Loucy (cell line): ENCODE results near the gene MAGEF1.

Experiments used
- H2AFZ ChIP-seq: fragments of 200-600 bp; sonication (generic); 2 replicates; pipeline ENCODE4 v1.6.0; 2016; ENCODE audit warnings: antibody characterized with exemption, mild to moderate bottlenecking, low read length, moderate library complexity
- H3F3A ChIP-seq: fragments of 200-600 bp; 2 replicates; pipeline ENCODE4 v1.6.0; 2016; ENCODE audit warnings: antibody characterized with exemption, low read depth, mild to moderate bottlenecking
- H3K27me3 ChIP-seq: fragments of 200-600 bp; sonication (generic); 2 replicates; pipeline ENCODE4 v1.6.1; 2014; ENCODE audit warnings: low read length, mild to moderate bottlenecking; ENCODE audit not compliant: insufficient read depth, poor library complexity, severe bottlenecking
- H3K36me3 ChIP-seq: fragments of 200-600 bp; sonication (generic); 2 replicates; pipeline ENCODE4 v1.6.1; 2016; ENCODE audit warnings: low read length; ENCODE audit not compliant: insufficient read depth
- H3K4me1 ChIP-seq: fragments of 200-600 bp; sonication (generic); 2 replicates; pipeline ENCODE4 v1.5.1; 2014; ENCODE audit warnings: low read length, mild to moderate bottlenecking; ENCODE audit not compliant: insufficient read depth, poor library complexity, severe bottlenecking
- H3K4me2 ChIP-seq: fragments of 200-600 bp; sonication (generic); 2 replicates; pipeline ENCODE4 v1.6.0; 2014; ENCODE audit warnings: antibody characterized with exemption, low read length, low read depth, mild to moderate bottlenecking; ENCODE audit not compliant: poor library complexity, severe bottlenecking
- H3K4me3 ChIP-seq: fragments of 200-600 bp; sonication (generic); 2 replicates; pipeline ENCODE4 v1.5.1; 2014; ENCODE audit warnings: low read length, mild to moderate bottlenecking, mixed read lengths; ENCODE audit not compliant: poor library complexity, severe bottlenecking
- H3K79me2 ChIP-seq: fragments of 200-600 bp; sonication (generic); 2 replicates; pipeline ENCODE4 v1.6.1; 2014; ENCODE audit warnings: low read length; ENCODE audit not compliant: insufficient read depth
- H3K9ac ChIP-seq: fragments of 200-600 bp; sonication (generic); 2 replicates; pipeline ENCODE4 v1.6.0; 2014; ENCODE audit warnings: mild to moderate bottlenecking, low read depth, low read length, moderate library complexity; ENCODE audit not compliant: poor library complexity, severe bottlenecking
- H3K9me2 ChIP-seq: fragments of 200-600 bp; sonication (generic); replicated peaks from 2 replicates; pipeline ENCODE4 v1.6.1; 2016; ENCODE audit warnings: low read depth, low read length, mixed read lengths
- H3K9me3 ChIP-seq: fragments of 200-600 bp; sonication (generic); 2 replicates; pipeline ENCODE4 v1.6.1; 2014; ENCODE audit warnings: mild to moderate bottlenecking, antibody characterized with exemption, low read length, low read depth; ENCODE audit not compliant: insufficient read depth
- H4K20me1 ChIP-seq: fragments of 200-600 bp; sonication (generic); 2 replicates; pipeline ENCODE4 v1.6.0; 2014; ENCODE audit warnings: antibody characterized with exemption, low read length, mild to moderate bottlenecking; ENCODE audit not compliant: insufficient read depth, poor library complexity, severe bottlenecking
- EZH2phosphoT487 ChIP-seq: fragments of 200-600 bp; IDR thresholded peaks from 2 replicates; pipeline ENCODE4 v1.6.1; 2018; ENCODE audit warnings: antibody characterized with exemption, mild to moderate bottlenecking, moderate library complexity, borderline replicate concordance
- TF ChIP-seq, protein P1 (sequence below): fragments of 200-600 bp; sonication (generic); conservative IDR thresholded peaks from 2 replicates; pipeline ENCODE4 v1.5.1; 2014; ENCODE audit warnings: mild to moderate bottlenecking, antibody characterized with exemption, low read length

Gene MAGEF1

GRCh38 chr3:184672977-184673870 lies 38.6 kb downstream of the MAGEF1 start:
- Histone ChIP-seq H3K36me3 (no peaks in the 10 kb centered on the region), H3K9ac (no peak overlapping the region), H3K4me3 (no peak overlapping the region), H3K27me3 (no peaks in the 10 kb centered on the region), H3K9me2 (no peaks in the 10 kb centered on the region), H4K20me1 (no peaks in the 10 kb centered on the region), H3K79me2 (no peaks in the 10 kb centered on the region), H3K9me3 (no peaks in the 10 kb centered on the region), H3K4me1 (no peaks in the 10 kb centered on the region), H3K4me2 (no peak overlapping the region), H3F3A (no peaks in the 10 kb centered on the region), H2AFZ (no peak overlapping the region)
- no peak for TF ChIP-seq EZH2phosphoT487
- TF ChIP-seq, protein P1, sequence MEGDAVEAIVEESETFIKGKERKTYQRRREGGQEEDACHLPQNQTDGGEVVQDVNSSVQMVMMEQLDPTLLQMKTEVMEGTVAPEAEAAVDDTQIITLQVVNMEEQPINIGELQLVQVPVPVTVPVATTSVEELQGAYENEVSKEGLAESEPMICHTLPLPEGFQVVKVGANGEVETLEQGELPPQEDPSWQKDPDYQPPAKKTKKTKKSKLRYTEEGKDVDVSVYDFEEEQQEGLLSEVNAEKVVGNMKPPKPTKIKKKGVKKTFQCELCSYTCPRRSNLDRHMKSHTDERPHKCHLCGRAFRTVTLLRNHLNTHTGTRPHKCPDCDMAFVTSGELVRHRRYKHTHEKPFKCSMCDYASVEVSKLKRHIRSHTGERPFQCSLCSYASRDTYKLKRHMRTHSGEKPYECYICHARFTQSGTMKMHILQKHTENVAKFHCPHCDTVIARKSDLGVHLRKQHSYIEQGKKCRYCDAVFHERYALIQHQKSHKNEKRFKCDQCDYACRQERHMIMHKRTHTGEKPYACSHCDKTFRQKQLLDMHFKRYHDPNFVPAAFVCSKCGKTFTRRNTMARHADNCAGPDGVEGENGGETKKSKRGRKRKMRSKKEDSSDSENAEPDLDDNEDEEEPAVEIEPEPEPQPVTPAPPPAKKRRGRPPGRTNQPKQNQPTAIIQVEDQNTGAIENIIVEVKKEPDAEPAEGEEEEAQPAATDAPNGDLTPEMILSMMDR = no peak

DNA sequence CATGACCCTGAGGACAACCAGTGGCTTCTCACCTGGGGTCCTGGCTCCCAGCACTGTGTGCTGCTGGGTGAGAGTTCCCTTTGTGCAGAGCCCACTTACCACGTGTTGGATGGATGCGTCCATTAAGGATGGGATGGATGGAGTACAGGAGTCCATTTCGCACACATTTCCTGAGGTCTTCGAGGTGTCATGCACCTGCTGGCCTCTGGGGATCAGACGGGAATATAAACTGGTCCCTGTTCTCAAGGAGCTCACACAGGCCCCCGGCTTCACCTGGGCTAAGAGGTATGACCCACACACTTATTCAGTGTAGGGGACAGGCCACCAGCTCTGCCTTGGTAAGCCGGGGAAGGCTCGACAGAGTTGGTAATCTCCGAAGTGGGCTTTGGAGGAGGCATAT lies 39.5 kb downstream of the MAGEF1 start:
- H3K27me3 ChIP-seq = no peaks in the 10 kb centered on the region
- H4K20me1 ChIP-seq = no peaks in the 10 kb centered on the region
- H3F3A ChIP-seq = no peaks in the 10 kb centered on the region
- no peaks in the 10 kb centered on the region for H3K4me1 ChIP-seq
- no peak for TF ChIP-seq EZH2phosphoT487
- TF ChIP-seq, protein P1 = no peak
- H3K36me3 ChIP-seq = no peaks in the 10 kb centered on the region
- H3K79me2 ChIP-seq = no peaks in the 10 kb centered on the region
- no peak overlapping the region for H3K4me3 ChIP-seq
- H3K4me2 ChIP-seq = no peak overlapping the region
- H3K9me3 ChIP-seq = no peaks in the 10 kb centered on the region
- no peak overlapping the region for H2AFZ ChIP-seq
- no peak overlapping the region for H3K9ac ChIP-seq
- no peaks in the 10 kb centered on the region for H3K9me2 ChIP-seq

DNA sequence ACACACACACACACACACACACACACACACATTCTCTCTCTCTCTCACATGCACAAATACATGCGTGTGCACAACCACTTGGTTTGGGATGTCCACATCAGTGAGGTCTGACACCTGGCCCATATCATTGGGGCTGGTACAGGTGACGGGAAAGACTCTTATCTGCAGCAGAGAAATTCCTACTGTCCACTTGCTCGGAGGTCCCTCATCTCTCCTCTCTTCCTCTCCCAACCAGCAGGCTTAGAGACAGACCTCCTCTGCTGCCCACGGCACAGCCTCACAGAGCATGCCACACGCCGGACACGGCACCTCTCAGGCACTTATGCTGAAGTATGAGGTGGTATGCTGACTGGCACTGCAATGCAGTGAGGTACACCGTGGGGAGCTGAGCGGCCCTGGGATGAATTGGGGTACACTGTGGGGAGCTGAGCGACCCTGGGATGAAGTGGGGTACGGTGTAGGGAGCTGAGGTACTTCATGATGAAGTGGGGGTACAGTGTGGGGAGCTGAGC lies 41.7 kb downstream of the MAGEF1 start:
- Histone ChIP-seq H3K4me1 (no peaks in the 10 kb centered on the region), H3K9ac (no peak overlapping the region), H3K9me3 (no peaks in the 10 kb centered on the region), H3K9me2 (no peaks in the 10 kb centered on the region), H3K36me3 (no peaks in the 10 kb centered on the region), H3K79me2 (no peaks in the 10 kb centered on the region), H3K4me2 (no peak overlapping the region), H3K27me3 (no peaks in the 10 kb centered on the region), H3K4me3 (no peak overlapping the region), H3F3A (no peaks in the 10 kb centered on the region), H2AFZ (no peak overlapping the region), H4K20me1 (no peaks in the 10 kb centered on the region)
- TF ChIP-seq, protein P1 = no peak
- TF ChIP-seq EZH2phosphoT487 = no peak
